Ovary (tissue), 9 donors: ENCODE measurements around the gene ABCB6. TPM values are rescaled to one million over a fixed set of nuclear protein-coding genes. Genes with fewer than 3 reads are reported as not detected.

Source experiments
- DNase-seq, 5 donors: peaks; one replicate each; pipeline ENCODE4 v3.0.0-alpha.2; 2019 to 2020
- H3K27ac ChIP-seq, 2 donors: fragments of 200-600 bp; one replicate each; pipeline versions ENCODE4 v1.5.1 to v1.8.0; 2019 to 2022
- H3K27me3 ChIP-seq: fragments of 200-600 bp; one replicate; pipeline ENCODE4 v1.8.0; 2022
- H3K36me3 ChIP-seq: fragments of 200-600 bp; sonication (generic); one replicate; pipeline ENCODE4 v1.5.1; 2019
- H3K4me1 ChIP-seq: one replicate; pipeline ENCODE4 v1.8.1; 2013; ENCODE audit warnings: mild to moderate bottlenecking, moderate library complexity; ENCODE audit not compliant: insufficient read depth
- H3K4me3 ChIP-seq: fragments of 200-600 bp; sonication (generic); one replicate; pipeline ENCODE4 v1.5.1; 2017
- H3K9me3 ChIP-seq, 2 donors: fragments of 200-600 bp in 1 of 2; sonication (generic) in 1 of 2; one replicate each; pipeline versions ENCODE4 v1.5.1 to v1.8.1; 2013 to 2019; ENCODE audit warnings: mild to moderate bottlenecking in 1 of 2, moderate library complexity in 1 of 2
- EP300 ChIP-seq: sonication (generic); formaldehyde crosslinking; IDR thresholded peaks from one replicate; pipeline ENCODE4 v1.6.1; 2017; ENCODE audit warnings: antibody characterized with exemption
- POLR2A ChIP-seq: fragments of 450-650 bp; IDR thresholded peaks from one replicate; pipeline ENCODE4 v1.6.1; 2017; ENCODE audit warnings: antibody characterized with exemption, mild to moderate bottlenecking, moderate library complexity
- WGBS, 3 donors: extraction: QIAGEN DNeasy Blood & Tissue Kit in 1 of 3; methylation state at CpG; one replicate each; pipeline versions ENCODE4 v1.1.5 to v1.1.7; 2013 to 2017; 5-methylcytosine and 5-hydroxymethylcytosine counted together
- intact Hi-C, 4 donors: fragments of 100-400 bp; cut with DNase I; formaldehyde crosslinking; loops; one replicate each; pipeline versions ENCODE4 v1.11.0 to v1.15.1; 2022 to 2023
- polyA plus RNA-seq, 2 donors: library from polyadenylated mRNA; stranded (reverse); fragments of 200-250 nt in 1 of 2; fragments of 350-450 nt in 1 of 2; fragmentation: Illumina TruSeq in 1 of 2; extraction: RNeasy Lipid Tissue Mini Kit (QIAGEN cat#74804) in 1 of 2; gene quantifications; one replicate each; pipeline ENCODE4 v1.2.3, GENCODE V29; 2013 to 2014
- total RNA-seq, 7 donors: library from RNA; depleted of rRNA in 2 of 7; stranded (reverse); fragments of >200 nt in 2 of 7; fragmentation: NEBNext Ultra II Directional in 3 of 7; extraction: Animal tissue kit (Norgen Biotek cat#: 25700) in 3 of 7; gene quantifications; one replicate each; pipeline versions ENCODE4 v1.1.0 to v1.2.4, GENCODE V29; 2016 to 2023
- TF ChIP-seq, protein P1 (sequence below), 3 donors: fragments of 450-650 bp in 2 of 3; fragments of 200-600 bp in 1 of 3; IDR thresholded peaks; one replicate each; pipeline versions ENCODE4 v1.5.1 to v1.8.0; 2016 to 2022; ENCODE audit warnings: antibody characterized with exemption in 3 of 3, mild to moderate bottlenecking in 1 of 3
- donor health status: DM: no; HTN: no; CAD: no; lungs with moderate emphysema.
- donor health status: DM: no; HTN: no; CAD: no.
- donor health status: Bipolar disorder and iron deficiency.
- donor health status: DM: yes; HTN: yes; CAD: no.
- donor health status: DM: no; HTN: no; CAD: no.
- donor health status: DM: yes; HTN: yes; CAD: no.

ABCB6 gene
- total and polyA plus RNA-seq, 9 donors, result 12.0 to 64.5 (median 35.9) TPM

DNA sequence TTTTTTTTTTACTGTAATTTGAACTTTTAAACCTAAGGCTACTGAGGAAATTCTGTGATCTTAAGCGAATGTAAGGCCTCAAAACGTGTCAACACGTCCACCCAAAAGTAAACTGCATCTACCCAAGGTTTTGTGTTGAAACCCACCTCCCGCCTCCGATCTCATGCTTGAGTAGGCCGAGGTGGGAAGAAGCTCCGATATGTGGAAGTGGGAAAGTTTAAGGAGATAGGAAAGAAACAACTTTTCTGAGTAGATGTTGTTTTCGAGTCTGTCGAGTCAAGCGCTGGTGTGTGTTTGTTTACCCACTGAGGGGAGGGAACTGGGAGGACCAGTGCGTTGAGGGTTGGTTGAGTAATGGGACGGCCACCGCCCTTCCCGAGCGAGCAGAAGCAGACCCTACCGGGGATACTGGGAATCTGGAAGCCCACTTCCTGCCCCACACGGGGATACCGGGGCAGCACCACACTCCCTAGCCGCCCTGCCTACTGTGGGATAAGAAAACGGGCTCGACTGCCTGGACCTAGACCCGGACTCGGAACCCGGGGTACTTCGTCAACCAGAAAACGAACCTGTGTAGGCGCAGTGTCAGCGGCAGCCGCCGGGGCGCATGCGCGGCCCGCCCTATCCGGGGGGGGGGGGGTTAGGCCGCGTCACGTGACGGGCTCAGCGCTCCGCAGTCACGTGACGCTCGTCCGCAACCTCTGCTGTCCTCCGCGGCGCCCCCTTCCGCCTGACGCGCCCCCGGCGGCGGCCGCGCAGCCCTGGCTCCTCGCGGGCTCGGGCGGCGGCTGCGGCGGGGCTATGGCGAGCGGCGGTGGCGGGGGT is 41.0 kb downstream of the ABCB6 start, which contains the start of gene RETREG2:
RETREG2 (plus strand) TSS at position 724 of the 825 bp plus-strand sequence; CDS start at position 802, 78 bp downstream.
- intact Hi-C loops, result loop anchor here in 2 of 4 donors (2.0 to 10.0 kb wide), 5 partner anchors 17 to 1163 kb away; partner anchors contain the start of genes ABCB6 (in 1 of the 2), ANKZF1 (in 1 of the 2), ATG9A (in 1 of the 2) and NHEJ1 (in 1 of the 2)
- Histone ChIP-seq H3K36me3 (no peaks in the 10 kb centered on the region), H3K4me1 (peaks cover 8% of the 10 kb centered on the region), H3K4me3 (peak within 1 kb of the TSS; percentile 97), H3K27me3 (no peaks in the 10 kb centered on the region), H3K27ac (peak within 1 kb of the TSS; percentile 87 to 94), H3K9me3 (no peaks in the 10 kb centered on the region)
- TF ChIP-seq, protein P1, sequence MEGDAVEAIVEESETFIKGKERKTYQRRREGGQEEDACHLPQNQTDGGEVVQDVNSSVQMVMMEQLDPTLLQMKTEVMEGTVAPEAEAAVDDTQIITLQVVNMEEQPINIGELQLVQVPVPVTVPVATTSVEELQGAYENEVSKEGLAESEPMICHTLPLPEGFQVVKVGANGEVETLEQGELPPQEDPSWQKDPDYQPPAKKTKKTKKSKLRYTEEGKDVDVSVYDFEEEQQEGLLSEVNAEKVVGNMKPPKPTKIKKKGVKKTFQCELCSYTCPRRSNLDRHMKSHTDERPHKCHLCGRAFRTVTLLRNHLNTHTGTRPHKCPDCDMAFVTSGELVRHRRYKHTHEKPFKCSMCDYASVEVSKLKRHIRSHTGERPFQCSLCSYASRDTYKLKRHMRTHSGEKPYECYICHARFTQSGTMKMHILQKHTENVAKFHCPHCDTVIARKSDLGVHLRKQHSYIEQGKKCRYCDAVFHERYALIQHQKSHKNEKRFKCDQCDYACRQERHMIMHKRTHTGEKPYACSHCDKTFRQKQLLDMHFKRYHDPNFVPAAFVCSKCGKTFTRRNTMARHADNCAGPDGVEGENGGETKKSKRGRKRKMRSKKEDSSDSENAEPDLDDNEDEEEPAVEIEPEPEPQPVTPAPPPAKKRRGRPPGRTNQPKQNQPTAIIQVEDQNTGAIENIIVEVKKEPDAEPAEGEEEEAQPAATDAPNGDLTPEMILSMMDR (IDR thresholded peaks at IDR 0.05), result peak in 2 of 3 donors; percentile 46 to 70
- TF ChIP-seq POLR2A (peak; percentile 99), EP300 (no peak)
- WGBS, 3 donors, result 0% methylated on average over 45 to 67 of the region's 67 CpGs
- peak; percentile 88 to 91 (median 89) for DNase-seq

DNA sequence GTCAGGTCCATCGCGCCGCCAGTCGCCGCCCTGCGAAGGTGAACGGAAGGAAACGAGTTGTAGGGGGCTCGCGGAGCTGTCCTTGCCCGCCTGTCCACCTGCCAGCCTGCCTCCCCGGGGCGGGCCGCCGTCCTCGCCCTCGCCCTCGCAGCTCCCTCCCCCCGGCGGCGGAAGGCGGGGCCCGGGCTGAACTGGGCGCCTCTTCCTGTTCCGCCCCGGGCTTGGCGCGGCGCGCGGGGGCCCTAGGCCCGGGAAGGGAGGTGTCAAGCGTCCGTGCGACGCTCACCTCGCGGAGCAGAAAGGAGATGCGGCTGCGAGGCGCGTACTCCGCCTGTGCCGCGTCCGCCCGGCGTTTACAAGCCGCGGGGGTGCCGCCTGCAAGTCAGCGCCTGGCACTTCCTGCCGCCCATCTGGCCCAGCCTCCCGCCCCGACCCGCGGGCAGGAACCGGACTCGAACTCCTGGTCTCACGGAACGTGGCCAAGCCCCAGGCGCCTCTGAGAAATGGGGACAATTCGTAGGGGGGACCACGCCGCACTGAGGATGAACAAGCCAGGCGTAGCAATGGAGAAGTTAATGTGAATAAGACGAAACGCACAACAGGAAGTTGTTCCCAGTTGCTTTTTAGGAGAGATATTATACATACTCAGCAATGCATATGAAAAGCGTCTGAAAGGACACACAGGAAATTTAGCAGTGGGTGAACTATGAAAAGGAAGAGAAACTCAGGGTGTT is 41.8 kb downstream of the ABCB6 start, which contains the start of gene CNPPD1:
CNPPD1 (minus strand) TSS at position 108 of the 734 bp plus-strand sequence; CDS start at position 11, 97 bp downstream.
- peak within 1 kb of the TSS; percentile 87 to 94 for H3K27ac ChIP-seq
- no peaks in the 10 kb centered on the region for H3K36me3 ChIP-seq
- intact Hi-C loops, result loop anchor here in 2 of 4 donors (2.0 to 10.0 kb wide), 5 partner anchors 16 to 1162 kb away; partner anchors contain the start of genes ABCB6 (in 1 of the 2), ANKZF1 (in 1 of the 2), ATG9A (in 1 of the 2) and NHEJ1 (in 1 of the 2)
- H3K27me3 ChIP-seq, result no peaks in the 10 kb centered on the region
- peak; percentile 89 to 92 (median 91) for DNase-seq
- 0 to 1% (median 1%) methylated on average over 42 to 69 of the region's 69 CpGs for WGBS, 3 donors
- H3K4me1 ChIP-seq, result peaks cover 8% of the 10 kb centered on the region
- H3K9me3 ChIP-seq, result no peaks in the 10 kb centered on the region
- peak within 1 kb of the TSS; percentile 97 for H3K4me3 ChIP-seq
- TF ChIP-seq POLR2A (peak; percentile 99), EP300 (no peak)
- TF ChIP-seq, protein P1 (IDR thresholded peaks at IDR 0.05), result no peak

DNA sequence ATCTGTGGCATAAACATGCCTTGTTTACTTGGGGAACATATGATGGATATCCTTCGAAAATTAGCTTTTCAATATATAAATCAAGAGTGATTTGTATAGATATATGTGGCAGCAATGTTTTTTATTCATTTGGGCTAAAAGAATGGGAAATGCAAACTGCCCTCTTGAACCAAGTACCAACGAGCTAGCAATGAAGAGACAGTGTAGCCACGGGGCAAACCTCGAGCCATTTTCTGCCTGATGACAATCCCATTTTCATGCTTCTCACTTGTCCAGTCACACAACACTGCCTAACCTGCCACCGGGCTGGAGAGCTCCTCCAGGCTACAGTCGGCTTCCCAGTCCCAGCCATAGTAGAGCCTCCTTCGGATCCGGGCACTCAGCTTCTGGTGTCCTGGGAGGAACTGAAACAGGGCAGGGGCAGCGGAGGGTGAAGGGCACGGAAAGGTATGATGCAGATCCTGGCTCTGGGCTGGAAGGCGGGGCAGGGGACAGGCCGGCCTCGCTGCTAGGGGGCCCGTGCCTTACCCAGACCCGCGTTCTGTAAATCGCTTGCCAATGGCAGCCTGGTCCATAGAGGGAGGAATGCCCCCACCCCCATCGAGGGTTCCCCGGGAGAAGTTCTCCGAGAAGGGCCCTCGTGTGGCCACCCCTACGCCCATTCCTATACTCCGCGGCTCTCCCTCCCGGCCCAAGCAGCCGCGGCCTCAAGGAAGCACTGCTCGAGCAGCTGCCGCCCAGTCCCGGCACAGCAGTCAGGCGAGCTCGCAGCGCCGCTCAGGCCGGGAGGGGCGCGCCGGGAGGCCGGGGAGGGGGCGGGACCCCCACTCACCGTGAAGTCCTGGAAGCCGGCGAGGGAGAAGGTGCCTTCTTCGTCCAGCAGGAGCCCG is 42.6 kb downstream of the ABCB6 start:
- peak in 3 of 5 donors; percentile 61 to 74 (median 62) for DNase-seq
- intact Hi-C loops, result loop anchor here in 2 of 4 donors (2.0 to 10.0 kb wide), 5 partner anchors 15 to 1161 kb away; partner anchors contain the start of genes ABCB6 (in 1 of the 2), ANKZF1 (in 1 of the 2), ATG9A (in 1 of the 2) and NHEJ1 (in 1 of the 2)
- Histone ChIP-seq H3K4me1 (peaks cover 11% of the 10 kb centered on the region), H3K9me3 (no peaks in the 10 kb centered on the region), H3K36me3 (no peaks in the 10 kb centered on the region), H3K27ac (peak overlapping the region; percentile 87 to 94), H3K4me3 (peak overlapping the region; percentile 97), H3K27me3 (no peaks in the 10 kb centered on the region)
- 3 to 4% (median 4%) methylated on average over 39 to 45 of the region's 45 CpGs for WGBS, 3 donors
- TF ChIP-seq EP300 (no peak), POLR2A (no peak)
- TF ChIP-seq, protein P1 (IDR thresholded peaks at IDR 0.05), result no peak
